Measurements from ENCODE around the gene HGS. TPM values are rescaled to one million over a fixed set of nuclear protein-coding genes. Genes with fewer than 3 reads are reported as not detected.

Gene HGS
- total and polyA plus RNA-seq, 2 of the 13 experiments (the other 11 are each of a cell fraction or from before 2014, with no cell fraction given), result 73.3 to 78.1 TPM

DNA sequence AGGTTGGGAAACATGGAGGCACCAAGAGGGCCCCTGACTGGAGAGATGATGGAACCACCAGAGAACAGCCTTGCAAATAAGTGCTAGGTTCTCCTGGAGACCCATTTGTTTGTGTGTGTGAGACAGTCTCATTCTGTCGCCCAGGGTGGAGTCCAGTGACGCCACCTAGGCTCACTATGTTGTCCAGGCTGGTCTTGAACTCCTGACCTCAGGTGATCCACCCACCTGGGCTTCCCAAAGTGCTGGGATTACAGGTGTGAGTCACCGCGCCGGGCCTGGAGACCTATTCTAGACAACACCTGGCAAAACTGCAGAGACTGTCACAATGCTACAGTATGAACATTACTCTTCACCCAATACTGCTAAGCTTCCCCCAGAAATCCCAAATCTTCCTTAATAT is 48.4 kb upstream of the HGS start (continued):
- TF ChIP-seq ZNF607 (CRISPR knock-in tag; IDR thresholded peaks at IDR 0.05; ENCODE audit: borderline replicate concordance), result no peak
- no peak for TF ChIP-seq HNRNPL (IDR thresholded peaks at IDR 0.05; ENCODE audit: low read depth, low read length)
- peak; percentile 31; the same call in 1 of the 2 replicates for TF ChIP-seq ZNF121 (CRISPR knock-in tag; IDR thresholded peaks at IDR 0.05)
- TF ChIP-seq RARA (CRISPR knock-in tag; IDR thresholded peaks at IDR 0.05), result peak; percentile 43; the same call in 1 of the 2 replicates
- TF ChIP-seq ZNF678 (CRISPR knock-in tag; IDR thresholded peaks at IDR 0.05), result no peak
- TF ChIP-seq, protein P1, sequence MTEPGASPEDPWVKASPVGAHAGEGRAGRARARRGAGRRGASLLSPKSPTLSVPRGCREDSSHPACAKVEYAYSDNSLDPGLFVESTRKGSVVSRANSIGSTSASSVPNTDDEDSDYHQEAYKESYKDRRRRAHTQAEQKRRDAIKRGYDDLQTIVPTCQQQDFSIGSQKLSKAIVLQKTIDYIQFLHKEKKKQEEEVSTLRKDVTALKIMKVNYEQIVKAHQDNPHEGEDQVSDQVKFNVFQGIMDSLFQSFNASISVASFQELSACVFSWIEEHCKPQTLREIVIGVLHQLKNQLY (CRISPR knock-in tag; IDR thresholded peaks at IDR 0.05), result no peak
- TF ChIP-seq GTF3A (CRISPR knock-in tag; conservative IDR thresholded peaks at IDR 0.05), result no peak
- peak in 1 of 2 experiments; percentile 36; a peak in 1 of 4 replicates for TF ChIP-seq POLR2A (IDR thresholded peaks at IDR 0.05; ENCODE audit: insufficient read depth in 1 of 2, low read depth in 2 of 2, low read length in 2 of 2)
- peak; percentile 23; the same call in 1 of the 2 replicates for TF ChIP-seq RXRA (CRISPR knock-in tag; IDR thresholded peaks at IDR 0.05)
- TF ChIP-seq, protein P2, sequence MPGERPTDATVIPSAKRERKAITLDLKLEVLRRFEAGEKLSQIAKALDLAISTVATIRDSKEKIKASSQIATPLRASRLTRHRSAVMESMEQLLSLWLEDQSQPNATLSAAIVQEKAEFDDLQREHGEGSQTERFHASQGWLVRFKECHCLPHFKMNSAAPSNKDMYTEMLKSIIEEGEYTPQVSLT (CRISPR knock-in tag; IDR thresholded peaks at IDR 0.05; ENCODE audit: borderline replicate concordance, low read depth), result 0 out of 2 replicates have a peak, but pooled peaks have one; percentile 4

DNA sequence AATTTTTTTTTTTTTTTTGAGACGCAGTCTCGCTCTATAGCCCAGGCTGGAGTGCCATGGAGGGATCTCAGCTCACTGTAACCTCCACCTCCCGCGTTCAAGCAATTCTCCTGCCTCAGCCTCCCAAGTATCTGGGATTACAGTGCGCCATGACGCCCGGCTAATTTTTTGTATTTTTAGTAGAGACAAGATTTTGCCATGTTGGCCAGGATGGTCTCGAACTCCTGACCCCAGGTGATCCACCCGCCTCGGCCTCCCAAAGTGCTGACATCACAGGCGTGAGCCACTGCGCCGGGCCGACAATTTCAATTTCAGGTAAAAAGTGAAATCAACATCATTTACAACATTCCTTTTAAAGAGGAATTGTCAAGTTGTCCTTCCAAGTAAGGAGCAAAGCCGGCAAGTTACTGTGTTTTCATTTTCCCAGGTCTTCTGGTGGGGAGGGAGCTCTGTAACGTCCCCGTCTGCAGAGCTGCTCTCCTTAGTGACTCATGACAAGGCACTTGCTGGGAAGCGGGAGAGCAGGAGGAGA is 47.8 kb upstream of the HGS start:
- CTCF ChIA-PET (ENCODE audit: low intra/inter-chr PET ratio, low total read pairs), result no interaction called here
- H3K79me2 ChIP-seq (ENCODE audit: insufficient read depth, low read length), result peaks cover 38% of the 10 kb centered on the region
- TF ChIP-seq, protein P3, sequence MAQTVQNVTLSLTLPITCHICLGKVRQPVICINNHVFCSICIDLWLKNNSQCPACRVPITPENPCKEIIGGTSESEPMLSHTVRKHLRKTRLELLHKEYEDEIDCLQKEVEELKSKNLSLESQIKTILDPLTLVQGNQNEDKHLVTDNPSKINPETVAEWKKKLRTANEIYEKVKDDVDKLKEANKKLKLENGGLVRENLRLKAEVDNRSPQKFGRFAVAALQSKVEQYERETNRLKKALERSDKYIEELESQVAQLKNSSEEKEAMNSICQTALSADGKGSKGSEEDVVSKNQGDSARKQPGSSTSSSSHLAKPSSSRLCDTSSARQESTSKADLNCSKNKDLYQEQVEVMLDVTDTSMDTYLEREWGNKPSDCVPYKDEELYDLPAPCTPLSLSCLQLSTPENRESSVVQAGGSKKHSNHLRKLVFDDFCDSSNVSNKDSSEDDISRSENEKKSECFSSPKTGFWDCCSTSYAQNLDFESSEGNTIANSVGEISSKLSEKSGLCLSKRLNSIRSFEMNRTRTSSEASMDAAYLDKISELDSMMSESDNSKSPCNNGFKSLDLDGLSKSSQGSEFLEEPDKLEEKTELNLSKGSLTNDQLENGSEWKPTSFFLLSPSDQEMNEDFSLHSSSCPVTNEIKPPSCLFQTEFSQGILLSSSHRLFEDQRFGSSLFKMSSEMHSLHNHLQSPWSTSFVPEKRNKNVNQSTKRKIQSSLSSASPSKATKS (CRISPR knock-in tag; IDR thresholded peaks at IDR 0.05), result no peak
- no peak for TF ChIP-seq ZNF543 (CRISPR knock-in tag; IDR thresholded peaks at IDR 0.05)
- TF ChIP-seq ZNF33B (CRISPR knock-in tag; IDR thresholded peaks at IDR 0.05), result peak; percentile 42; the same call in 1 of the 2 replicates
- no peak for TF ChIP-seq ZMYM2 (CRISPR knock-in tag; IDR thresholded peaks at IDR 0.05)
- TF ChIP-seq, protein P4, sequence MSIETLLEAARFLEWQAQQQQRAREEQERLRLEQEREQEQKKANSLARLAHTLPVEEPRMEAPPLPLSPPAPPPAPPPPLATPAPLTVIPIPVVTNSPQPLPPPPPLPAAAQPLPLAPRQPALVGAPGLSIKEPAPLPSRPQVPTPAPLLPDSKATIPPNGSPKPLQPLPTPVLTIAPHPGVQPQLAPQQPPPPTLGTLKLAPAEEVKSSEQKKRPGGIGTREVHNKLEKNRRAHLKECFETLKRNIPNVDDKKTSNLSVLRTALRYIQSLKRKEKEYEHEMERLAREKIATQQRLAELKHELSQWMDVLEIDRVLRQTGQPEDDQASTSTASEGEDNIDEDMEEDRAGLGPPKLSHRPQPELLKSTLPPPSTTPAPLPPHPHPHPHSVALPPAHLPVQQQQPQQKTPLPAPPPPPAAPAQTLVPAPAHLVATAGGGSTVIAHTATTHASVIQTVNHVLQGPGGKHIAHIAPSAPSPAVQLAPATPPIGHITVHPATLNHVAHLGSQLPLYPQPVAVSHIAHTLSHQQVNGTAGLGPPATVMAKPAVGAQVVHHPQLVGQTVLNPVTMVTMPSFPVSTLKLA (IDR thresholded peaks at IDR 0.05), result no peak
- no peak for TF ChIP-seq TSC22D2 (CRISPR knock-in tag; IDR thresholded peaks at IDR 0.05; ENCODE audit: borderline replicate concordance)
- TF ChIP-seq, protein P5, sequence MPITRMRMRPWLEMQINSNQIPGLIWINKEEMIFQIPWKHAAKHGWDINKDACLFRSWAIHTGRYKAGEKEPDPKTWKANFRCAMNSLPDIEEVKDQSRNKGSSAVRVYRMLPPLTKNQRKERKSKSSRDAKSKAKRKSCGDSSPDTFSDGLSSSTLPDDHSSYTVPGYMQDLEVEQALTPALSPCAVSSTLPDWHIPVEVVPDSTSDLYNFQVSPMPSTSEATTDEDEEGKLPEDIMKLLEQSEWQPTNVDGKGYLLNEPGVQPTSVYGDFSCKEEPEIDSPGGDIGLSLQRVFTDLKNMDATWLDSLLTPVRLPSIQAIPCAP (CRISPR knock-in tag; IDR thresholded peaks at IDR 0.05; ENCODE audit: low read depth), result no peak
- no peak for TF ChIP-seq SMYD3 (CRISPR knock-in tag; IDR thresholded peaks at IDR 0.05)
- 0 out of 2 replicates have a peak, but pooled peaks have one; percentile 36 for TF ChIP-seq ZNF501 (CRISPR knock-in tag; IDR thresholded peaks at IDR 0.05)

More for the DNA sequence above, 47.8 kb upstream of the HGS start:
- no peak for ATAC-seq
- H3K4me3 ChIP-seq (replicated peaks in 1 of 3; ENCODE audit: insufficient read depth in 1 of 3, low read depth in 2 of 3, low read length in 3 of 3), result peak overlapping the region; percentile 73 to 89 (median 80)
- no peak overlapping the region for H2AFZ ChIP-seq (ENCODE audit: low read length)
- BruUV-seq (replicated peaks), result no TSS peak
- POLR2A ChIA-PET, result interaction anchor here (0.7 to 2.3 kb wide), 10 partner anchors 11 to 78 kb away, joined by 3 to 15 read pairs (median 4); partner anchors contain the start of genes CCDC137, MRPL12 and OXLD1
- peaks cover 36% of the 10 kb centered on the region for H3K4me1 ChIP-seq (ENCODE audit: insufficient read depth, low read length)
- peak overlapping the region; percentile 87 for H3K27ac ChIP-seq (ENCODE audit: extremely low read length, insufficient read depth, low read length)
- intact Hi-C loops (cut with micrococcal nuclease; ENCODE audit: unreplicated experiment) (loop anchor here (2.0 kb wide), 1 partner anchor 31 kb away; the partner anchor contains the start of genes CCDC137 and OXLD1), in situ Hi-C loops (cut with HindIII; ENCODE audit: extremely low pct_ligation_motif_present, low pct_unique_long_range_greater_than_20kb) (no loop called here)
- no peaks in the 10 kb centered on the region for H3K9me3 ChIP-seq (ENCODE audit: low read length)
- H3K36me3 ChIP-seq (replicated peaks in 1 of 2; ENCODE audit: control insufficient read depth in 1 of 2, insufficient read depth in 2 of 2, low read length in 2 of 2), result peaks cover 3 to 4% of the 10 kb centered on the region in 2 experiments; a peak in 3 of 5 replicates
- 4% methylated on average over 18 of the region's 18 CpGs for WGBS (ENCODE audit: low lambda C conversion rate)
- DNase-seq (ENCODE audit: low spot score), result no peak
- peak overlapping the region; percentile 95 for H3K4me2 ChIP-seq (ENCODE audit: low read depth, low read length)
- peak overlapping the region; percentile 92 for H3K9ac ChIP-seq (ENCODE audit: insufficient read depth, low read depth, low read length)
- no peaks in the 10 kb centered on the region; a peak in 1 of 5 replicates for H3K27me3 ChIP-seq (ENCODE audit: control insufficient read depth in 1 of 2, insufficient read depth in 2 of 2, low read length in 2 of 2)
- FAIRE-seq, result no peak
- H4K20me1 ChIP-seq (ENCODE audit: insufficient read depth, low read length), result peaks cover 19% of the 10 kb centered on the region
